K562 (cell line): ENCODE results near the gene TBXA2R. TPM values are rescaled to one million over a fixed set of nuclear protein-coding genes. Genes with fewer than 3 reads are reported as not detected.
A peak's percentile ranks its signal among the peaks of the same experiment; 100 is the strongest.

Experiments used
- ATAC-seq: fragments of 200-7000 bp; cut with Tn5 transposase; 3 replicates; pipeline ENCODE4 v1.9.1; 2020; ENCODE audit warnings: moderate library complexity
- BruUV-seq: library from RNA; stranded (reverse); fragments of 400-500 nt; replicated peaks from 2 replicates; lab custom pipeline; 2021; lab: Mats Ljungman, UMichigan
- CTCF ChIA-PET: fragments of 300-600 bp; formaldehyde crosslinking; extraction: SDS; loops from one replicate; lab custom pipeline; 2021; ENCODE audit warnings: low intra/inter-chr PET ratio; lab: Yijun Ruan, JAX
- POLR2A ChIA-PET: fragments of 300-600, 350-650 bp; sonication (Branson Sonifier 250); formaldehyde crosslinking; extraction: SDS; loops from one replicate; lab custom pipeline; 2021; ENCODE audit warnings: antibody characterized with exemption, inconsistent platforms; lab: Yijun Ruan, JAX
- DNase-seq, 4 experiments: peaks; one replicate each; pipeline versions ENCODE4 v3.0.0 to v3.0.0-alpha.2; 2011 to 2018; ENCODE audit warnings: low spot score in 3 of 4, mixed read lengths in 3 of 4; ENCODE audit errors: extremely low read depth in 1 of 4
- FAIRE-seq: peaks from 2 replicates; lab custom pipeline; 2011; peaks lifted over from hg19 to GRCh38; lab: Jason Lieb, UNC
- H2AFZ ChIP-seq: 2 replicates; pipeline ENCODE4 v1.6.0; 2011; ENCODE audit warnings: low read depth, low read length, control low read depth, inconsistent platforms
- H3K27ac ChIP-seq: fragments of 200-600 bp; 3 replicates; pipeline ENCODE4 v1.8.0; 2011; ENCODE audit warnings: low read depth, mild to moderate bottlenecking, control low read depth, inconsistent platforms, low read length, moderate library complexity, mixed read lengths; ENCODE audit errors: extremely low read depth
- H3K27me3 ChIP-seq, 2 experiments: fragments of 300-600 bp in 1 of 2; 2 replicates in 1 of 2; 3 replicates in 1 of 2; pipeline versions ENCODE4 v1.6.0 to v1.8.0; 2011; ENCODE audit warnings: inconsistent platforms in 2 of 2, low read length in 2 of 2, mild to moderate bottlenecking in 1 of 2, mixed read lengths in 1 of 2, moderate library complexity in 1 of 2; ENCODE audit not compliant: control insufficient read depth in 2 of 2, insufficient read depth in 2 of 2
- H3K36me3 ChIP-seq: fragments of 300-600 bp; 3 replicates; pipeline ENCODE4 v1.8.0; 2011; ENCODE audit warnings: mild to moderate bottlenecking, low read length, inconsistent platforms; ENCODE audit not compliant: control insufficient read depth, insufficient read depth
- H3K4me1 ChIP-seq, 2 experiments: fragments of 200-600 bp in 1 of 2; replicated peaks in 1 of 2; 2 replicates in 1 of 2; 3 replicates in 1 of 2; pipeline versions ENCODE4 v1.5.1 to v1.8.0; 2011; ENCODE audit warnings: inconsistent platforms in 2 of 2, low read length in 2 of 2, mild to moderate bottlenecking in 1 of 2, mixed read lengths in 1 of 2, moderate library complexity in 1 of 2; ENCODE audit not compliant: control insufficient read depth in 2 of 2, insufficient read depth in 2 of 2
- H3K4me2 ChIP-seq: 2 replicates; pipeline ENCODE4 v1.6.1; 2011; ENCODE audit warnings: low read length, control low read depth, inconsistent platforms, mixed read lengths; ENCODE audit not compliant: insufficient read depth
- H3K4me3 ChIP-seq: fragments of 200-600 bp; sonication (generic), shearing (Covaris generic); 2 replicates; pipeline ENCODE4 v1.5.1; 2016; ENCODE audit warnings: control low read depth, inconsistent platforms
- H3K79me2 ChIP-seq: fragments of 200-600 bp; 3 replicates; pipeline ENCODE4 v1.8.0; 2011; ENCODE audit warnings: low read length, inconsistent platforms; ENCODE audit not compliant: control insufficient read depth, insufficient read depth
- H3K9ac ChIP-seq, 2 experiments: 2 replicates each; pipeline versions ENCODE4 v1.6.0 to v1.6.1; 2011; ENCODE audit warnings: low read depth in 2 of 2, low read length in 2 of 2, control low read depth in 1 of 2, inconsistent platforms in 1 of 2, mild to moderate bottlenecking in 1 of 2, mixed read lengths in 1 of 2; ENCODE audit not compliant: insufficient read depth in 1 of 2
- H3K9me1 ChIP-seq: one replicate; pipeline ENCODE4 v1.6.0; 2011; ENCODE audit warnings: inconsistent platforms, mild to moderate bottlenecking, low read length, moderate library complexity; ENCODE audit not compliant: control insufficient read depth, insufficient read depth
- H3K9me3 ChIP-seq: replicated peaks from 2 replicates; pipeline ENCODE4 v1.5.1; 2011; ENCODE audit warnings: low read depth, low read length, inconsistent platforms; ENCODE audit not compliant: control insufficient read depth, insufficient read depth
- H4K20me1 ChIP-seq: replicated peaks from 2 replicates; pipeline ENCODE4 v1.6.1; 2011; ENCODE audit warnings: low read length, inconsistent platforms, mixed read lengths; ENCODE audit not compliant: control insufficient read depth, insufficient read depth
- ARID4B ChIP-seq: sonication (generic); formaldehyde crosslinking; IDR thresholded peaks from 2 replicates; pipeline ENCODE4 v1.8.0; 2022; ENCODE audit warnings: mild to moderate bottlenecking, missing genetic modification reagents
- CBX5 ChIP-seq: IDR thresholded peaks from 2 replicates; pipeline ENCODE4 v1.6.1; 2014; ENCODE audit warnings: low read depth, borderline replicate concordance
- HNRNPK ChIP-seq: fragments of 200-400 bp; formaldehyde crosslinking; IDR thresholded peaks from one replicate; pipeline ENCODE4 v1.6.1; 2018; ENCODE audit warnings: mild to moderate bottlenecking, low read depth, low read length; ENCODE audit not compliant: poor library complexity, severe bottlenecking
- IFI16 ChIP-seq: fragments of 250-450 bp; sonication (Bioruptor Pico); IDR thresholded peaks from 2 replicates; pipeline ENCODE4 v2.1.2; 2022; ENCODE audit warnings: mild to moderate bottlenecking, inconsistent platforms
- MED1 ChIP-seq: sonication (generic); formaldehyde crosslinking; IDR thresholded peaks from 2 replicates; pipeline ENCODE4 v1.8.1; 2023; ENCODE audit warnings: missing genetic modification reagents, borderline replicate concordance
- MXI1 ChIP-seq: IDR thresholded peaks from 2 replicates; pipeline ENCODE4 v1.6.1; 2011; ENCODE audit warnings: low read depth, mild to moderate bottlenecking, improper control_type of control experiment, low read length
- RBM34 ChIP-seq: fragments of 200-400 bp; formaldehyde crosslinking; IDR thresholded peaks from 2 replicates; pipeline ENCODE4 v1.6.1; 2018; ENCODE audit warnings: low read length, borderline replicate concordance; ENCODE audit not compliant: insufficient read depth
- SMAD3 ChIP-seq: fragments of 450-650 bp; formaldehyde crosslinking; conservative IDR thresholded peaks from 2 replicates; pipeline ENCODE4 v1.4.0; 2020; ENCODE audit warnings: mild to moderate bottlenecking
- TBL1XR1 ChIP-seq, 2 experiments: IDR thresholded peaks; 2 replicates each; pipeline ENCODE4 v1.6.1; 2012; ENCODE audit warnings: improper control_type of control experiment in 2 of 2, low read length in 2 of 2, mild to moderate bottlenecking in 1 of 2
- YY1 ChIP-seq, 3 experiments: IDR thresholded peaks; 2 replicates each; pipeline ENCODE4 v1.6.1; 2011; ENCODE audit warnings: low read length in 2 of 3, mild to moderate bottlenecking in 2 of 3, moderate library complexity in 2 of 3, borderline replicate concordance in 1 of 3, control low read depth in 1 of 3, low read depth in 1 of 3; ENCODE audit not compliant: insufficient read depth in 3 of 3, insufficient replicate concordance in 2 of 3, control insufficient read depth in 1 of 3, insufficient read length in 1 of 3; ENCODE audit errors: extremely low read depth in 1 of 3
- ZNF354B ChIP-seq: fragments of 250-450 bp; sonication (Bioruptor Pico); IDR thresholded peaks from 2 replicates; pipeline ENCODE4 v1.4.0; 2020
- ZNF584 ChIP-seq: fragments of 200-800 bp; sonication (Bioruptor generic); IDR thresholded peaks from 2 replicates; pipeline ENCODE4 v1.6.1; 2016; ENCODE audit warnings: low read depth, mild to moderate bottlenecking, missing genetic modification characterization, missing compliant biosample characterization
- WGBS: fragments of 100-300 bp; shearing (Covaris generic); methylation state at CpG from one replicate; pipeline ENCODE4 v1.1.6; 2016; ENCODE audit warnings: low coverage, mixed read lengths; ENCODE audit not compliant: insufficient coverage; ENCODE audit errors: missing lambda C conversion rate; 5-methylcytosine and 5-hydroxymethylcytosine counted together
- in situ Hi-C: fragments of 300-500 bp; cut with MboI; formaldehyde crosslinking; loops from 4 replicates; pipeline ENCODE4 v1.15.0; 2018; ENCODE audit warnings: inconsistent platforms, mixed read lengths
- intact Hi-C: fragments of 100-400 bp; cut with micrococcal nuclease; formaldehyde crosslinking; loops from 2 replicates; pipeline ENCODE4 v1.14.2; 2022
- polyA plus RNA-seq, 8 experiments: library from polyadenylated mRNA; depleted of rRNA in 4 of 8; stranded (reverse) in 5 of 8; unstranded in 3 of 8; fragments of >200 nt; fragmentation: Nextera tagmentation in 2 of 8; fragmentation: Illumina TruSeq in 1 of 8; extraction: Ambion mirVana in 2 of 8; extraction: Trizol in 1 of 8; gene quantifications; 2 replicates each; pipeline versions ENCODE4 v1.2.1 to v1.2.3, GENCODE V29; 2011 to 2014; ENCODE audit warnings: inconsistent platforms in 1 of 8, missing spikeins in 1 of 8
- total RNA-seq, 7 experiments: library from RNA; depleted of rRNA in 6 of 7; stranded (reverse); fragments of >200 nt in 6 of 7; fragmentation: Illumina TruSeq in 2 of 7; extraction: Trizol in 2 of 7; gene quantifications; 2 replicates each; pipeline versions ENCODE4 v1.2.1 to v1.2.3, GENCODE V29; 2011 to 2021; ENCODE audit warnings: low replicate concordance in 1 of 7

Gene TBXA2R
- total and polyA plus RNA-seq, 9 of the 15 experiments (the other 6 are each of a cell fraction or from before 2014, with no cell fraction given) = 1.5 to 24.0 (median 2.8) TPM

- DNase-seq (peak; percentile 97 to 100 (median 99)), ATAC-seq (peak; percentile 98), FAIRE-seq (peak; percentile 75)
- Histone ChIP-seq H2AFZ (peak within 1 kb of the TSS; percentile 90), H3K4me2 (peak within 1 kb of the TSS; percentile 92), H3K4me1 (peaks cover 24 to 77% of the 10 kb centered on the region in 2 experiments; a peak in 4 of 5 replicates), H3K4me3 (peak within 1 kb of the TSS; percentile 93), H3K36me3 (peaks cover 20% of the 10 kb centered on the region), H3K27ac (peak within 1 kb of the TSS; percentile 79), H4K20me1 (peaks cover 9% of the 10 kb centered on the region), H3K9me1 (peaks cover 7% of the 10 kb centered on the region), H3K9me3 (no peaks in the 10 kb centered on the region), H3K27me3 (no peaks in the 10 kb centered on the region), H3K9ac (peak within 1 kb of the TSS; percentile 81 to 99), H3K79me2 (peaks cover 42% of the 10 kb centered on the region)
- intact Hi-C loops (loop anchor here (2.0 kb wide), 1 partner anchor 15 kb away; the partner anchor contains the start of gene HMG20B), in situ Hi-C loops (no loop called here)
- TSS peak; percentile 96 for BruUV-seq
- under 1% methylated on average over 53 of the region's 81 CpGs for WGBS
- ChIA-PET POLR2A (interaction anchor here (0.7 to 1.9 kb wide), 9 partner anchors 9 to 306 kb away, joined by 3 to 9 read pairs (median 3); partner anchors contain the start of gene TEKTIP1), CTCF (no interaction called here)
- no peak for TF ChIP-seq SMAD3 (CRISPR knock-in tag)
- no peak for TF ChIP-seq RBM34
- peak in 1 of 3 experiments; percentile 15 for TF ChIP-seq YY1 (IDR thresholded peaks at IDR 0.05; ENCODE audit: borderline replicate concordance in 1 of 3, control insufficient read depth in 1 of 3, extremely low read depth in 1 of 3, insufficient read depth in 3 of 3, insufficient read length in 1 of 3, insufficient replicate concordance in 2 of 3, low read depth in 1 of 3, low read length in 2 of 3)
- TF ChIP-seq CBX5 = no peak
- TF ChIP-seq TBL1XR1 (IDR thresholded peaks at IDR 0.05; ENCODE audit: low read length in 2 of 2) = no peak
- no peak for TF ChIP-seq ZNF584 (CRISPR knock-in tag)
- no peak for TF ChIP-seq ZNF354B (CRISPR knock-in tag)
- TF ChIP-seq ARID4B (CRISPR knock-in tag) = peak; percentile 75
- TF ChIP-seq MED1 = no peak
- TF ChIP-seq IFI16 = no peak
- TF ChIP-seq HNRNPK = no peak
- TF ChIP-seq MXI1 = peak; percentile 70; the same call in 1 of the 2 replicates
These were observed 49.0 kb downstream of the TBXA2R start, which contains the start of gene MFSD12 for GRCh38 chr19:3557461-3558248. Gene MFSD12, minus strand, starts transcription at chr19:3557586. Its CDS starts 183 bp downstream, at chr19:3557403.
